Adipocyte (in vitro differentiated cells): ENCODE measurements around the gene FAM187B.
A peak's percentile ranks its signal among the peaks of the same experiment; 100 is the strongest.
"Not testable (repeated sequence)": the region's sequence is repeated elsewhere in the genome, so short reads cannot be mapped to it uniquely, and the experiment has no call there.

Experiments
- DNase-seq: peaks from one replicate; pipeline ENCODE4 v3.0.0-alpha.2; 2015; ENCODE audit warnings: low read depth
- H3K27me3 ChIP-seq: replicated peaks from 2 replicates; pipeline ENCODE4 v1.7.0; 2013; ENCODE audit warnings: mild to moderate bottlenecking, low read length, moderate library complexity; ENCODE audit not compliant: control insufficient read depth, insufficient read depth
- H3K36me3 ChIP-seq: 2 replicates; pipeline ENCODE4 v1.7.0; 2013; ENCODE audit warnings: low read length, mild to moderate bottlenecking, moderate library complexity; ENCODE audit not compliant: control insufficient read depth, insufficient read depth, severe bottlenecking
- H3K4me1 ChIP-seq: 2 replicates; pipeline ENCODE4 v1.7.0; 2013; ENCODE audit warnings: mild to moderate bottlenecking, low read length, moderate library complexity; ENCODE audit not compliant: control insufficient read depth, insufficient read depth
- H3K4me3 ChIP-seq: 2 replicates; pipeline ENCODE4 v1.7.0; 2013; ENCODE audit warnings: mild to moderate bottlenecking, low read length, moderate library complexity
- H3K9ac ChIP-seq: 2 replicates; pipeline ENCODE4 v1.7.0; 2013; ENCODE audit warnings: mild to moderate bottlenecking, low read length, moderate library complexity
- H3K9me3 ChIP-seq: 2 replicates; pipeline ENCODE4 v1.7.0; 2013; ENCODE audit warnings: mild to moderate bottlenecking, low read length, moderate library complexity; ENCODE audit not compliant: control insufficient read depth

The FAM187B gene

DNA sequence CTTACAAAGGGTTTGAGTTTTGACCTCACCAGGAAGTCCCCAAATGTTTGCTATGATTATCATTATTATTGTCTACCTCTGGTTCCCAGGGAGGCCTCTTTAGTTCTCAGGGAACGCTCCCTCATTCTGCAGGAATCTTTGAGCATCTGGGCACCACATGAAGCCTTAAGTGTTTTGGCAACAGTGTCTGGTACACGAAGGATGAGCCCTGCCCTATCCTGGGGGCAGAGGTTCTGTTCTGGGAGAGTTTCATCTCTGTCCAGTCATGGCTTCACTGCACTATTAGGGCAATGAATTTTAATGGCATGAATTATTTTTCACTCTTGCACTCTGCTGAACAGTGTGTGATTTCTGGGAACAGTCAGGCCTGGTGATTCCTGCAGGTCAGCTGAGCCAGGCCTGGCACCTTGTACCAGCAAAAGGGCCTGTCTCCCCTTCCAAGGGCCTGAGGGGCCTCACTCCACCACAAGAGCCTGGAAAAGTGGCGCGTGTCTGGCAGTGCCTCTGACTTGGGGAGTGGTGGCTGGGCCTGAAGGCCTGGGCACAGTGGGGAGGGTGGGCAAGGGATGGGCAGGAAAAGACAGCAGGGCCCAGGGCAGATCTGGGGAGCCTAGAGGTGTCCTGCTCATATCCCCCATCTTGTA lies 4.6 kb downstream of the FAM187B start:
- H3K27me3 ChIP-seq = peaks cover 30% of the 10 kb centered on the region
- H3K9me3 ChIP-seq = peaks cover 11% of the 10 kb centered on the region
- H3K9ac ChIP-seq = no peak overlapping the region
- peak; percentile 1 for DNase-seq
- no peak overlapping the region for H3K4me3 ChIP-seq
- no peaks in the 10 kb centered on the region for H3K36me3 ChIP-seq
- no peaks in the 10 kb centered on the region for H3K4me1 ChIP-seq

DNA sequence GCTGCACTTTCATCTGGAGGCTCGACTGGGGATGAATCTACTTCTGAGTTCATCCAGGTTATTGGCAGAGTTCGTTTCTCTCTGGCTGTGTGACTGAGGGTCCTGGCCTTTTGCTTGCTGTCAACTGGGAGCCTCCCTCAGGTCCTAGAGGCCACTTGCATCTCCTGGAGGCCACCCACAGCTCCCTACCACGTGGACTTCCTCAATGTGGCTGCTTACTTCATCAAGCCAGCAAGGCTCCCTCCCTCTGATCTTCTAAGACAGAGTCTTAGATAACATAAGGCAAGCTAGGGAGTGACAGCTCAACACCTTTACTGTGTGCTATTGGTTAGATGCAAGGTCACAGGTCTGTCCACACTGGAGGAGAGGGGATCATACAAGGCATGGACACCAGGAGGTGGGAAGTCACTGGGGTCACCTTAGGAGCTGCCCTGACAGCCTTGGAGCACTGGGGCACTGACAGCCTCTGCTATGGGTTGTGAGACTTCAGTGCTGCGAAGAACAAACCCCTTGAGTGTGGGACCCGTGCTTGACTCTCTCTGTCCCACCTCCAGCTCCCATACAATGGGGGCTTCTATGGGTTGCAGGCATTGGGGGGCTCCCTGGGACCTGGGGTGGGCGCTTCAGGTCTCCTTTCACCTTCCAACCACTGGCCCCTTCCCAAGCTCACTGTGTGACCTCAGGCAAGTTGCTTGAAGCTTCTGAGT lies 5.3 kb downstream of the FAM187B start:
- DNase-seq = no peak
- Histone ChIP-seq H3K4me1 (no peaks in the 10 kb centered on the region), H3K36me3 (no peaks in the 10 kb centered on the region)

DNA sequence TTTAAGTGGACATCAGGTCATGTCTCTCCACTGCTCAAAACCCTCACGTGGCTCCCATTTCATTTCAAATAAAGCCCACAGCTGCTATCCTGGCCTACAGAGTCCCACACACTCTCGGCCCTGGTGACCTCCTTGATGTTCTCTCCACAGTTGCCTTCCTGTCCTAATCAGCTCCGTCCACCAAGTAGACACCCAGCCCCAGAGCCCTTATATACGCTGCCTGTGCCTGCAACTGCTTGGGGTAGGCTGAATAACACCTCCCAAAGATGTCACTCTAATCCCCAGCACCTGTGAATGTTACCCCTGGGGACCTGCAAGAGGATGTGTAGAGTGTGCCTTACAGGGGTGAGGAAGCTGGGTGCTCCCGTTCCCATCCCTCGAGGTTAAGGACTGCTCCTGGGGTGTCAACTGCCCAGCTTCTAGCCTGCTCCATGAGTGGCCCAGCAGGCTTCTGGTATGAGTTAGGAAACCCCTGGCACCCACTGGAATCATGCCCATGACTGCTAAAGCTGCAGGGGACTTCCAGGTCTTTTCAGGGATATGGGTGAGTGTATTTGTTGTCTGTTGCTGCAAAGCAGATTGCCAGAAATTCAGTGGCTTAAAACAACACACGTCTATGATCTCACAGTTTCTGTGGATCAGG lies 6.0 kb downstream of the FAM187B start:
- DNase-seq = no peak
- H3K9me3 ChIP-seq = peaks cover 11% of the 10 kb centered on the region
- no peak overlapping the region for H3K4me3 ChIP-seq
- H3K4me1 ChIP-seq = no peaks in the 10 kb centered on the region
- no peak overlapping the region for H3K9ac ChIP-seq
- no peaks in the 10 kb centered on the region for H3K36me3 ChIP-seq
- peaks cover 26% of the 10 kb centered on the region for H3K27me3 ChIP-seq

More for the DNA sequence above, 5.3 kb downstream of the FAM187B start:
- Histone ChIP-seq H3K4me3 (no peak overlapping the region), H3K9ac (no peak overlapping the region), H3K9me3 (peaks cover 11% of the 10 kb centered on the region), H3K27me3 (peaks cover 30% of the 10 kb centered on the region)

DNA sequence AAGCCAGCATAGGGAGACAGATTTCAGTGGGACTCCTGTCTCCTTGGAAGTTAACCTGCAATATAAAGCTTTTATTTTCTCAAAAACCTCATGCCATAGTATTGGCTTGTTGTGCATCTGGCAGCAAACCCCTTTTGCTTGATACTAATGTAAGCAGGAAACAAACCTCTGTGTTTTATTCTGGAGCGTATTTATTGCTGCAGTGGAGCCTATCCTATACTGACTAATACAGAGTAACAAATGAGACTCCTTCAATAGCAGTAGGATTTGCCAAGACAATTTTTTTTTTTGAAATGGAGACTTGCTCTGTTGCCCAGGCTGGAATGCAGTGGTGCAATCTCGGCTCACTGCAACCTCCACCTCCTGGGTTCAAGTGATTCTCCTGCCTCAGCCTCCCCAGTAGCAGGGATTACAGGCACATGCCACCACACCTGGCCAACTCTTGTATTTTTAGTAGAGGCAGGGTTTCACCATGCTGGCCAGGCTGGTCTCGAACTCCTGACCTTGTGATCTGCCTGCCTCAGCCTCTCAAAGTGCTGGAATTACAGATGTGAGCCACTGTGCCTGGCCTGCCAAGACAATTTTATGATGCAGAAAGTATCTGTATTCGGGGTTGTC lies 7.5 kb downstream of the FAM187B start:
- DNase-seq, H3K4me3 ChIP-seq, H3K36me3 ChIP-seq, H3K4me1 ChIP-seq, H3K9ac ChIP-seq: not testable (repeated sequence)
- Histone ChIP-seq H3K9me3 (peaks cover 17% of the 10 kb centered on the region), H3K27me3 (peaks cover 19% of the 10 kb centered on the region)

DNA sequence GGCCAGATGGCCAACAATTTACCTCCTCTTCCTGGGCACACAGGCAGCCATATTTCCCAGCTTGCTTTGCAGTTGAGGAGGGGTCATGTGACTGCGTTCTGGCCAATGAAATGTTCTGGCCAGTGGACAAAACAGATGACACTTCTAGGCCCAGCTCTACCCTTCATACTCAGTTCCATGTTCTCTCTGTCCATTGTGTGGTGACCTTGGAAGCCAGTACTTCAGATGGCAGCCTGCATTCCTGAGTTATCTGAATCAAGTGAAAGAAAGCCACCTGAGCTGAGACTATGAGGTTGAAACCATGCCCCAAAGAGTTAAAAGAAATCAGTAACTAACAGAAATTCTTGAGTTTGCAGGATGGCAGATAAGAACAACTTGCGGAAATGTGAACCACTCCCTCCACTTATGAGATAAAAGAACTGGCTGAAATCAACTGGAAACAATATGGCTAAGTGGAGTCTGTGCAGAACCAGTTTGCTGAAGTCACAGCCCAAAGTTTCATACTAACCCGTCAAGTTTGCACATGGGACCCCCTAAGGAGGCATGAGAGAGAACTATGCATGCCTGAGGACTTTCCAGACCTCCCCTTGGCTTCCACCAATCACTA lies 8.1 kb downstream of the FAM187B start:
- no peak for DNase-seq

DNA sequence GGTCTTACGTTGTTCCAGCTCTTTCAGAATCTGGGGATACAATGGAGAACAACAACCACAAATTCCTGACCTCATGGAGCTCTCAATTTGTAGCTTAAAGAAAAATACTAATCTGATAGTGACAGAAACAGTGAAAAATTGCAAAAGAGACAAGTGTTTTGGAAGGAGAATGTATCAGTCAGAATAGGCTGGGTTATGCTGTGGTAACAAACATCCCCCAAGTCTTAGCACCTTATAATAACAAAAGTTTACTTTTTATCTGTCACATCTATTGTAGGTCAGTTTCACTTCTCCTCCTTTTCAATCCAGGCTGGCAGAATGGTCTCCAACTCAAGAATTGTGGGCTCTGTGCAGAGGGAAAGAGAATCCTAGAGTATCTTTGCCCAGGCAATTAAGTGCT lies 9.5 kb downstream of the FAM187B start:
- no peak overlapping the region for H3K4me3 ChIP-seq
- H3K9me3 ChIP-seq = peaks cover 17% of the 10 kb centered on the region
- peaks cover 5% of the 10 kb centered on the region for H3K4me1 ChIP-seq
- DNase-seq = no peak
- peaks cover 6% of the 10 kb centered on the region for H3K27me3 ChIP-seq
- no peaks in the 10 kb centered on the region for H3K36me3 ChIP-seq
- no peak overlapping the region for H3K9ac ChIP-seq

More for the DNA sequence above, 8.1 kb downstream of the FAM187B start:
- peaks cover 14% of the 10 kb centered on the region for H3K27me3 ChIP-seq
- H3K9ac ChIP-seq = no peak overlapping the region
- no peak overlapping the region for H3K4me3 ChIP-seq
- H3K9me3 ChIP-seq = peaks cover 17% of the 10 kb centered on the region
- H3K36me3 ChIP-seq = no peaks in the 10 kb centered on the region
- no peaks in the 10 kb centered on the region for H3K4me1 ChIP-seq

DNA sequence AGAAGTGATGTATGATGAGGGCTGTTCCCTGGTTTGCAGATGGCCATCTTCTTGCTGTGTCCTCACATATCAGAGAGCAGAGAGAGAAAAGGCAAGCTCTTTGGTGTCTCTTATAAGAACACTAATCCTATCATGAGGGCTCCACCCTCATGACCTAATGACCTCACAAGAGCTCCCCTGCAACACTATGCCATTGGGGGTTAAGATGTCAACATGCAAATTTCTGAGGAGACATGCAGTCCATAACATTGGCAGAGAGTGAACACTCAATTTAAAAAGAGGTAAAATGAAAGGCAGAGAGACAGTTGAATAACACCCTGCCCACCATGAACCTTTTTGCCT lies 10.9 kb downstream of the FAM187B start:
- Histone ChIP-seq H3K9ac (no peak overlapping the region), H3K36me3 (no peaks in the 10 kb centered on the region), H3K4me3 (no peak overlapping the region), H3K27me3 (peaks cover 6% of the 10 kb centered on the region), H3K9me3 (peaks cover 8% of the 10 kb centered on the region), H3K4me1 (peaks cover 10% of the 10 kb centered on the region)
- DNase-seq = no peak

DNA sequence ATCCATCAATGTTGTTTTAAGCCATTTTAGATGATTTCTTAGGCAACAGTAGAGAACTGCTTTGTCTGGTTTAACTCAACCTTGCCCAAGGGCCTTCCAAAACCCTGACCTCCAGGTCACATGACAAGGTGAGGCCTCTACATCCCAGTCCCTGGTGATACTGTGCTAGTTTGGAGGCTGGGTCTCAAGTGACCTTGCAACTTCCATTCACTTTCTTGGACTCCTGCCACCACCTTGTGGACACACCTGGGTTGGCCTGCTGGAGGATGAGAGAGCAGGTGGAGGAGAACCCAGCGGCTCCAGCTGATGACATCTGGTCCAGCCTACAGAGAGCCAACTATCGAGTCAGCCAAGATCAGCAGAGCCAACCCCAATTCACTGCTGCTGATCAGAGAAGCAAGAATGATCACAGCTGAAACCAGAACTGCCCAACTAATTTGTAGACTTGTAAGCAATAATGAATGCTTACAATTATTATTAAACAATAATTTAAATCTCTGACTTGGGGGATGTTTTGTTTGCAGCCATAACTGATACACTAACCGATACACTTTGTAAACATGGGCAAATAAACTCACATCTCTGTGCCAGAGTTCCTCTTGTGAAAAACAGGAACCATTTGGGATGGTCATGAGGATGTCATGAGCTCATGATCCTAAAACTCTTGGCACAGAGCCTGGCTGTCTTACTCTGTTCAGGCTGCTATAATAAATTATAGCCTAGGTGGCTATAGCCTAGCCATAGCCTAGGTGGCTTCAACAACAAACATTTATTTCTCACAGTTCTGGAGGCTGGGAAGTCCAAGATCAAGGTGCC lies 11.5 kb downstream of the FAM187B start:
- Histone ChIP-seq H3K4me3 (no peak overlapping the region), H3K27me3 (peaks cover 6% of the 10 kb centered on the region), H3K36me3 (no peaks in the 10 kb centered on the region), H3K9me3 (peaks cover 6% of the 10 kb centered on the region), H3K4me1 (peaks cover 10% of the 10 kb centered on the region), H3K9ac (no peak overlapping the region)
- DNase-seq = no peak

DNA sequence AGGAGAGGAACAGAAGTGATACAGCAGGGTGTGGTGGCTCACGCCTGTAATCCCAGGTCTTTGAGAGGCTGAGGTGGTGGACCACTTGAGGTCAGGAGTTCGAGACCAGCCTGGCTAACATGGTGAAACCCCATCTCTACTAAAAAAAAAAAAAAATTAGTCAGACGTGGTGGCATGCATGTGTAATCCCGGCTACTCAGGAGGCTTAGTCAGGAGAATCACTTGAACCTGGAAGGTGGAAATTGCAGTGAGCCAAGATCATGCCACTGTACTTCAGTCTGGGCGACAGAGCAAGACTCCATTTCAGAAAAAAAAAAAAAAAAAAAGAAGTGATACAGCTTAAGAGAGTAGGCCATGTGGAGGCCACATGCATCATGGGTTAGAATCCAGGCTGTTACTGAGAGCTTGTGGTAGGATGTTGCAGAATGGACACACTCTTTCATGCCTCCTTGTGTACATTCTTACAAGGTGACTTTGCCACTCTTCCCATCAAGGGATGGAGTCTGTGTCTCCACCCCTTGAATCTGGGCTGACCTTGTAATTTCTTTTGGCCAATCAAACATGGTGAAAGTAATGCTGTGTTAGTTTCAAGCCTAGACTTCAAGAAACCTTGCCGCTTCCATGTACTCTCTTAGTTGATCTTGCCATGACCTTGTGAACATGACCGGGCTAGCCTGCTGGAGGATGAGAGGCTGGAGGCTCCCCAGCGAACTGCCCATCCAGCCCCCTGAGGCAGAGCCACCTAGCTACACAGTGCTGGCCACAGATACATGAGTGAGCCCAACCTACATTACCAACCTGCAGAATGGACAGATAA lies 12.3 kb downstream of the FAM187B start:
- Histone ChIP-seq H3K27me3 (peaks cover 9% of the 10 kb centered on the region), H3K36me3 (no peaks in the 10 kb centered on the region), H3K4me3 (no peak overlapping the region), H3K9me3 (peaks cover 6% of the 10 kb centered on the region), H3K4me1 (peaks cover 10% of the 10 kb centered on the region), H3K9ac (no peak overlapping the region)
- DNase-seq = no peak

DNA sequence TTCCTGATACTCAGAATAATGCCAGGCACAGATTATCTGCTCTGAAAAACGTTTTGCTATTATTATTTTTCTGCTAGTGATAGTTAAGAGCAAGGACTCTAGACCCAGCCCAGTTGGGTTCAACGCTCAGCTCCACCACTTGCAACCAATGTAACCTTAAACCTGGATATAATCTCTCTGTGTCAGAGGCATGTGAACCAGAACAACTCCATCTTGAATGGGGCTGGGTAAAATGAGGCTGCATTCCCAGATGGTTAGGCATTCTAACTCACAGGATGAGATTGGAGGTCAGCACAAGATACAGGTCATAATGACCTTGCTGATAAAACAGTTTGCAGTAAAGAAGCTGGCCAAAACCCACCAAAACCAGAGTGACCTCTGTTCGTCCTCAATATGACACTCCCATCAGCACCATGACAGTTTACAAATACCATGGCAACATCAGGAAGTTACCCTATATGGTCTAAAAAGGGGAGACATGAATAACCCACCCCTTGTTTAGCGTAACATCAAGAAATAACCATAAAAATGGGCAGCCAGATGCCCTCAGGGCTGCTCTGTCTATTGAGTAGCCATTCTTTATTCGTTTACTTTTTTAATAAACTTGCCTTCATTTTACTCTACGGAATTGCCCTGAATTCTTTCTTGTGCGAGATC lies 13.6 kb downstream of the FAM187B start:
- Histone ChIP-seq H3K9me3 (peaks cover 6% of the 10 kb centered on the region), H3K27me3 (peaks cover 6% of the 10 kb centered on the region), H3K9ac (no peak overlapping the region), H3K4me3 (no peak overlapping the region), H3K36me3 (no peaks in the 10 kb centered on the region), H3K4me1 (peaks cover 10% of the 10 kb centered on the region)
- no peak for DNase-seq
